Mesenchymal stem cell (in vitro differentiated cells and primary cell): Measurements from ENCODE around the gene TINAG.
A peak's percentile ranks its signal among the peaks of the same experiment; 100 is the strongest.

ENCODE experiments used
- DNase-seq: peaks from one replicate; pipeline ENCODE4 v3.0.0-alpha.2; 2013
- H2AFZ ChIP-seq: one replicate; pipeline ENCODE4 v1.6.1; 2013; ENCODE audit warnings: low read depth, mild to moderate bottlenecking, control low read depth, inconsistent platforms, low read length, moderate library complexity
- H2AK5ac ChIP-seq: 2 replicates; pipeline ENCODE4 v1.6.1; 2013; ENCODE audit warnings: low read length, moderate library complexity, mild to moderate bottlenecking, inconsistent platforms; ENCODE audit not compliant: severe bottlenecking
- H2BK120ac ChIP-seq: one replicate; pipeline ENCODE4 v1.6.1; 2013; ENCODE audit warnings: low read depth, mild to moderate bottlenecking, inconsistent platforms, low read length, moderate library complexity
- H2BK12ac ChIP-seq, 2 experiments: one replicate each; pipeline ENCODE4 v1.6.1; 2013; ENCODE audit warnings: inconsistent platforms in 2 of 2, low read length in 2 of 2, mild to moderate bottlenecking in 2 of 2, moderate library complexity in 2 of 2, control low read depth in 1 of 2
- H2BK15ac ChIP-seq: one replicate; pipeline ENCODE4 v1.6.1; 2013; ENCODE audit warnings: mild to moderate bottlenecking, low read depth, inconsistent platforms; ENCODE audit not compliant: poor library complexity, severe bottlenecking
- H2BK5ac ChIP-seq: 2 replicates; pipeline ENCODE4 v1.6.1; 2013; ENCODE audit warnings: low read depth, mild to moderate bottlenecking, low read length, control low read depth, inconsistent platforms; ENCODE audit not compliant: poor library complexity, severe bottlenecking
- H3K14ac ChIP-seq, 2 experiments: one replicate each; pipeline ENCODE4 v1.6.1; 2013; ENCODE audit warnings: inconsistent platforms in 2 of 2, low read length in 2 of 2, control low read depth in 1 of 2, mild to moderate bottlenecking in 1 of 2, moderate library complexity in 1 of 2
- H3K18ac ChIP-seq, 2 experiments: one replicate each; pipeline ENCODE4 v1.6.1; 2013; ENCODE audit warnings: inconsistent platforms in 2 of 2, low read length in 2 of 2, control low read depth in 1 of 2, low read depth in 1 of 2, mild to moderate bottlenecking in 1 of 2
- H3K23ac ChIP-seq, 2 experiments: one replicate each; pipeline ENCODE4 v1.6.1; 2013; ENCODE audit warnings: inconsistent platforms in 2 of 2, low read length in 2 of 2, mild to moderate bottlenecking in 2 of 2, moderate library complexity in 2 of 2, control low read depth in 1 of 2
- H3K27ac ChIP-seq: 2 replicates; pipeline ENCODE4 v1.5.1; 2013; ENCODE audit warnings: mild to moderate bottlenecking, moderate library complexity, low read length, control low read depth, inconsistent platforms; ENCODE audit not compliant: poor library complexity, severe bottlenecking
- H3K27me3 ChIP-seq, 2 experiments: 2 replicates each; pipeline versions ENCODE4 v1.6.1 to v1.7.0; 2013; ENCODE audit warnings: low read length in 2 of 2, mild to moderate bottlenecking in 2 of 2, moderate library complexity in 2 of 2, control low read depth in 1 of 2, inconsistent platforms in 1 of 2; ENCODE audit not compliant: control insufficient read depth in 1 of 2, insufficient read depth in 1 of 2
- H3K36me3 ChIP-seq, 2 experiments: 2 replicates each; pipeline versions ENCODE4 v1.6.1 to v1.7.0; 2013; ENCODE audit warnings: low read length in 2 of 2, control low read depth in 1 of 2, inconsistent platforms in 1 of 2, low read depth in 1 of 2, mild to moderate bottlenecking in 1 of 2; ENCODE audit not compliant: insufficient read depth in 2 of 2, control insufficient read depth in 1 of 2
- H3K4ac ChIP-seq, 2 experiments: one replicate each; pipeline ENCODE4 v1.6.1; 2013; ENCODE audit warnings: inconsistent platforms in 2 of 2, low read length in 2 of 2, mild to moderate bottlenecking in 2 of 2, moderate library complexity in 2 of 2, control low read depth in 1 of 2, low read depth in 1 of 2
- H3K4me1 ChIP-seq: 2 replicates; pipeline ENCODE4 v1.6.1; 2013; ENCODE audit warnings: low read depth, low read length, control low read depth; ENCODE audit not compliant: control insufficient read depth, insufficient read depth
- H3K4me2 ChIP-seq: 2 replicates; pipeline ENCODE4 v1.6.1; 2013; ENCODE audit warnings: low read length, mild to moderate bottlenecking, inconsistent platforms; ENCODE audit not compliant: poor library complexity, severe bottlenecking
- H3K4me3 ChIP-seq, 2 experiments: 2 replicates each; pipeline versions ENCODE4 v1.5.1 to v1.7.0; 2013; ENCODE audit warnings: low read length in 2 of 2, mild to moderate bottlenecking in 2 of 2, control low read depth in 1 of 2, low read depth in 1 of 2; ENCODE audit not compliant: insufficient read depth in 1 of 2
- H3K79me1 ChIP-seq: replicated peaks from 2 replicates; pipeline ENCODE4 v1.6.1; 2013; ENCODE audit warnings: mild to moderate bottlenecking, control low read depth, low read length, inconsistent platforms; ENCODE audit not compliant: poor library complexity, severe bottlenecking
- H3K9ac ChIP-seq: 2 replicates; pipeline ENCODE4 v1.7.0; 2013; ENCODE audit warnings: mild to moderate bottlenecking, low read length, moderate library complexity
- H3K9me3 ChIP-seq: 2 replicates; pipeline ENCODE4 v1.7.0; 2013; ENCODE audit warnings: mild to moderate bottlenecking, low read length; ENCODE audit not compliant: control insufficient read depth
- H4K8ac ChIP-seq: one replicate; pipeline ENCODE4 v1.6.1; 2013; ENCODE audit warnings: inconsistent platforms, mild to moderate bottlenecking, low read length, moderate library complexity
- H4K91ac ChIP-seq: one replicate; pipeline ENCODE4 v1.6.1; 2013; ENCODE audit warnings: mild to moderate bottlenecking, low read length, inconsistent platforms
- whole genome bisulfite sequencing: methylation state at CpG from one replicate; pipeline ENCODE4 v1.1.7; 2013; ENCODE audit warnings: mixed read lengths; 5-methylcytosine and 5-hydroxymethylcytosine counted together

TINAG gene

DNA sequence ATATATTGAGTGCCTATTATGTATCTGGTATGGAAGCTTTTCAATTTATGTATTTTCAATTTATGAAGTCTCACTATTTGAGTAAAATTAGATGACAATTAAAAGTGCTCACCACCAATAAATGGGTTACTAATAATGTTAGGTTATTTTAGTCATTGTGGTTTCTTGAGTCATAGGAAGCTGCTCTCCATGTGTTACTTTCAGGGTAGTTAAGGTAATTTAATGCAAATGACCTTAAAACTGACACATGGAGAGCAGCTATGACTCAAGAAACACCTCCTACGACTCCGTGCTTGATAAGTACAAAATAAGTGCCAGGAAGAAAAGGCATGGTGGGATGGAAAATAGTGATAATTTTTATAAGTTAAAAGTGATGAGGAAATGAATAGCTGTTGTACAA lies 16.5 kb upstream of the TINAG start:
- Histone ChIP-seq H3K4ac (no peak overlapping the region), H2BK12ac (no peak overlapping the region), H3K27me3 (no peaks in the 10 kb centered on the region), H3K9ac (peak overlapping the region; percentile 72), H2AK5ac (no peak overlapping the region), H2BK15ac (no peak overlapping the region), H3K4me2 (no peak overlapping the region), H3K27ac (peak overlapping the region; percentile 83), H4K8ac (no peak overlapping the region), H3K14ac (no peak overlapping the region), H2BK120ac (no peak overlapping the region), H3K9me3 (no peaks in the 10 kb centered on the region), H3K79me1 (no peaks in the 10 kb centered on the region), H3K36me3 (peaks cover 0 to 4% of the 10 kb centered on the region in 2 experiments), H3K23ac (no peak overlapping the region), H2AFZ (no peak overlapping the region), H4K91ac (no peak overlapping the region), H2BK5ac (no peak overlapping the region), H3K4me1 (peaks cover 3% of the 10 kb centered on the region), H3K4me3 (no peak overlapping the region), H3K18ac (no peak overlapping the region)
- DNase-seq, result peak; percentile 76
- WGBS, result no CpG with 5 or more reads among the region's 2 CpGs

- Histone ChIP-seq H2BK15ac (no peak overlapping the region), H3K27ac (no peak overlapping the region), H3K27me3 (no peaks in the 10 kb centered on the region), H4K91ac (no peak overlapping the region), H3K23ac (no peak overlapping the region), H3K36me3 (peaks cover 0 to 4% of the 10 kb centered on the region in 2 experiments), H3K4me1 (no peaks in the 10 kb centered on the region), H2AFZ (no peak overlapping the region), H3K4me3 (no peak overlapping the region), H3K14ac (peak overlapping the region in 1 of 2 experiments; percentile 82), H2BK5ac (no peak overlapping the region), H2BK12ac (no peak overlapping the region), H3K4ac (no peak overlapping the region), H3K79me1 (no peaks in the 10 kb centered on the region), H2BK120ac (no peak overlapping the region), H3K4me2 (no peak overlapping the region), H3K18ac (peak overlapping the region in 1 of 2 experiments; percentile 8), H2AK5ac (no peak overlapping the region), H3K9me3 (no peaks in the 10 kb centered on the region), H4K8ac (no peak overlapping the region), H3K9ac (no peak overlapping the region)
- no peak for DNase-seq
- WGBS, result 95% methylated on average over 8 of the region's 8 CpGs
Measured at GRCh38 chr6:54294965-54295532, 13.2 kb upstream of the TINAG start.

GRCh38 chr6:54299542-54300269 lies 8.5 kb upstream of the TINAG start:
- Histone ChIP-seq H4K91ac (no peak overlapping the region), H3K4me2 (no peak overlapping the region), H3K4me3 (peak overlapping the region in 1 of 2 experiments; percentile 61), H3K9me3 (no peaks in the 10 kb centered on the region), H3K79me1 (no peaks in the 10 kb centered on the region), H3K27me3 (no peaks in the 10 kb centered on the region), H4K8ac (no peak overlapping the region), H2BK120ac (no peak overlapping the region), H3K18ac (no peak overlapping the region), H3K27ac (no peak overlapping the region), H2AK5ac (peak overlapping the region; percentile 23), H2BK5ac (no peak overlapping the region), H2AFZ (no peak overlapping the region), H3K23ac (no peak overlapping the region), H3K4me1 (no peaks in the 10 kb centered on the region), H3K14ac (no peak overlapping the region), H3K9ac (peak overlapping the region; percentile 31), H2BK15ac (no peak overlapping the region), H3K36me3 (peaks cover 0 to 4% of the 10 kb centered on the region in 2 experiments), H3K4ac (no peak overlapping the region), H2BK12ac (no peak overlapping the region)
- WGBS, result 86% methylated on average over 1 of the region's 2 CpGs
- peak; percentile 18 for DNase-seq

DNA sequence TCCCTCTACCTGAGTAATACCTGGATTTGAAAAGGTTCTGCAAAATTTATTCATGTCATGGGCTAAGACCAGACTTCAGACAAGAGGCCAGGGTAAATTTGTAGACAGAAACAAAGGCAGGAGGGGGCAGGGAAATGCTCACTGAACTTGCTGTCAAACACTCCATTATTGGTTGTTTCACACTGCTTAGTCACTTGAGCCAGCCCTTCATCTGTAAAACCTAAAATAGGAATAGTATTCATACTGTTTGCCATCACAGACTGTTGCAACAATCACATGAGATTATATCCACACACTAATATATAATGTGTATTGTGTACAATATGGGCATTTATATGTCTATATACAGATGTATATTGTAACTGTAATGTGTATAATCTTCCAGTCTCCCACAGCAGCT lies 6.5 kb upstream of the TINAG start:
- H3K4me2 ChIP-seq, result no peak overlapping the region
- H2BK15ac ChIP-seq, result no peak overlapping the region
- H2BK5ac ChIP-seq, result no peak overlapping the region
- no peak overlapping the region for H2AFZ ChIP-seq
- no peak for DNase-seq
- no peak overlapping the region for H2BK120ac ChIP-seq
- no peak overlapping the region for H2AK5ac ChIP-seq
- H3K4me3 ChIP-seq, result no peak overlapping the region
- H3K4ac ChIP-seq, result no peak overlapping the region
- H4K8ac ChIP-seq, result no peak overlapping the region
- no peak overlapping the region for H2BK12ac ChIP-seq
- no peak overlapping the region for H3K14ac ChIP-seq
- no peak overlapping the region for H3K23ac ChIP-seq
- no peaks in the 10 kb centered on the region for H3K9me3 ChIP-seq
- H3K27me3 ChIP-seq, result no peaks in the 10 kb centered on the region
- peaks cover 2% of the 10 kb centered on the region for H3K79me1 ChIP-seq
- H3K18ac ChIP-seq, result no peak overlapping the region
- no peaks in the 10 kb centered on the region for H3K4me1 ChIP-seq
- H4K91ac ChIP-seq, result no peak overlapping the region
- H3K27ac ChIP-seq, result no peak overlapping the region
- no peak overlapping the region for H3K9ac ChIP-seq
- H3K36me3 ChIP-seq, result no peaks in the 10 kb centered on the region
